Measurements from ENCODE around the gene SULT1E1. TPM values are rescaled to one million over a fixed set of nuclear protein-coding genes. Genes with fewer than 3 reads are reported as not detected.

SULT1E1 gene
- total RNA-seq, 6 experiments from 2014 or later = 5.1 to 22.3 (median 6.6) TPM

DNA sequence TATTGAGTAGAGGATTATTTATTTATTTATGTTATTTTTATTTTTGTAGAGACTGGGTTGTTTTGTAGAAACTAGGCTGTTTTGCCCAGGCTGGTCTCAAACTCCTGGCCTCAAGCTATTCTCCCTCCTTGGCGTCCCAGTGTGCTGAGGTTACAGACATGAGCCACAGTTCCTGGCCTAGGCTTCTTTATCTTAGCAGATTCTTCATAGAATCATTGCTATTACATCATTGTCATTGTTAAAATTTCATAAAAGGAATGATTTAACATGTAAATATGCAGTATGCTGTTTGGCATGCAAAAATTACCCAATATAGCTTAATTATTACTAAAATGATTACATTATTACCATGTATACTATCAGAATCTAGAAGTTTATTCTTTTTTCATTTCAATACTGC lies 24.2 kb downstream of the SULT1E1 start:
- no peaks in the 10 kb centered on the region for H3K9me3 ChIP-seq
- 83% methylated on average over 1 of the region's 1 CpG for WGBS (ENCODE audit: insufficient coverage, low coverage, low lambda C conversion rate, missing lambda C conversion rate)
- no peaks in the 10 kb centered on the region for H3K36me3 ChIP-seq
- DNase-seq (no peak), ATAC-seq (no peak)
- no peak overlapping the region for H3K27ac ChIP-seq
- TF ChIP-seq, protein P1, sequence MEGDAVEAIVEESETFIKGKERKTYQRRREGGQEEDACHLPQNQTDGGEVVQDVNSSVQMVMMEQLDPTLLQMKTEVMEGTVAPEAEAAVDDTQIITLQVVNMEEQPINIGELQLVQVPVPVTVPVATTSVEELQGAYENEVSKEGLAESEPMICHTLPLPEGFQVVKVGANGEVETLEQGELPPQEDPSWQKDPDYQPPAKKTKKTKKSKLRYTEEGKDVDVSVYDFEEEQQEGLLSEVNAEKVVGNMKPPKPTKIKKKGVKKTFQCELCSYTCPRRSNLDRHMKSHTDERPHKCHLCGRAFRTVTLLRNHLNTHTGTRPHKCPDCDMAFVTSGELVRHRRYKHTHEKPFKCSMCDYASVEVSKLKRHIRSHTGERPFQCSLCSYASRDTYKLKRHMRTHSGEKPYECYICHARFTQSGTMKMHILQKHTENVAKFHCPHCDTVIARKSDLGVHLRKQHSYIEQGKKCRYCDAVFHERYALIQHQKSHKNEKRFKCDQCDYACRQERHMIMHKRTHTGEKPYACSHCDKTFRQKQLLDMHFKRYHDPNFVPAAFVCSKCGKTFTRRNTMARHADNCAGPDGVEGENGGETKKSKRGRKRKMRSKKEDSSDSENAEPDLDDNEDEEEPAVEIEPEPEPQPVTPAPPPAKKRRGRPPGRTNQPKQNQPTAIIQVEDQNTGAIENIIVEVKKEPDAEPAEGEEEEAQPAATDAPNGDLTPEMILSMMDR (IDR thresholded peaks at IDR 0.05) = no peak
- TF ChIP-seq POLR2A (IDR thresholded peaks at IDR 0.05) = no peak
- peaks cover 0 to 30% (median 14%) of the 10 kb centered on the region in 4 donors for H3K4me1 ChIP-seq
- H3K4me3 ChIP-seq = no peak overlapping the region
- intact Hi-C loops (cut with DNase I) = no loop called here
- H3K27me3 ChIP-seq = no peaks in the 10 kb centered on the region

DNA sequence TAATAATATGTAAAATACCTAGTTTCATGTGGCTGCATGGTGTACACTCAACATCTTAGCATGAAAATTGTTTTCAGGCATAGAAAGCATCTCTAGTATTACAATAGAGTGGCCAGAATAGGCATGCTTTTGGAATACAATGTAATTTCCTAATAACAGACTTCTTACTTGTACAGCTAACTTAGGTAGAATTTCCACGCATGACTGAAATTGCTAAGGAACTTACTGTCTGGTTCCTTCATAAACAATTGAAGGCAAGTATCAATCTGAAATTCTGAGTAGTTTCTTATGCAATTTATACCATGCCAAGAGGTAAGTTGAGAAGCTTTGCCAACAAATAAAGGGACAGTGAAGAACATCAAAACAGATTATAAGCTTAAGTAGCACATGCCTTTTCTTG lies 26.7 kb downstream of the SULT1E1 start:
- WGBS (ENCODE audit: insufficient coverage, low coverage, low lambda C conversion rate, missing lambda C conversion rate) = 92% methylated on average over 1 of the region's 1 CpG
- Histone ChIP-seq H3K9me3 (no peaks in the 10 kb centered on the region), H3K4me3 (no peak overlapping the region), H3K27me3 (no peaks in the 10 kb centered on the region), H3K4me1 (peaks cover 0 to 41% (median 17%) of the 10 kb centered on the region in 4 donors), H3K36me3 (no peaks in the 10 kb centered on the region), H3K27ac (peak overlapping the region in 2 of 3 donors; percentile 12 to 73)
- DNase-seq (no peak), ATAC-seq (no peak)
- TF ChIP-seq POLR2A (IDR thresholded peaks at IDR 0.05) = no peak
- intact Hi-C loops (cut with DNase I) = no loop called here

- WGBS (ENCODE audit: insufficient coverage, low coverage, low lambda C conversion rate, missing lambda C conversion rate) = 37% methylated on average over 10 of the region's 10 CpGs
- peak; percentile 68 to 86 (median 75) for ATAC-seq
- DNase-seq = peak in 2 of 3 donors; percentile 46 to 72
- H3K36me3 ChIP-seq = no peaks in the 10 kb centered on the region
- H3K9me3 ChIP-seq = no peaks in the 10 kb centered on the region
- intact Hi-C loops (cut with DNase I) = no loop called here
- H3K4me1 ChIP-seq = peaks cover 0 to 41% (median 17%) of the 10 kb centered on the region in 4 donors
- no peak overlapping the region for H3K4me3 ChIP-seq
- TF ChIP-seq, protein P1 (IDR thresholded peaks at IDR 0.05) = no peak
- no peak for TF ChIP-seq POLR2A (IDR thresholded peaks at IDR 0.05)
- peak overlapping the region; percentile 53 to 73 (median 60) for H3K27ac ChIP-seq
- no peaks in the 10 kb centered on the region for H3K27me3 ChIP-seq
These were observed 27.5 kb downstream of the SULT1E1 start for GRCh38 chr4:69832326-69833030.

- DNase-seq (peak; percentile 25 to 63 (median 52)), ATAC-seq (peak; percentile 7 to 59 (median 44))
- Histone ChIP-seq H3K4me1 (peaks cover 0 to 41% (median 17%) of the 10 kb centered on the region in 4 donors), H3K27me3 (no peaks in the 10 kb centered on the region), H3K9me3 (no peaks in the 10 kb centered on the region), H3K4me3 (no peak overlapping the region), H3K27ac (peak overlapping the region; percentile 53 to 73 (median 60)), H3K36me3 (no peaks in the 10 kb centered on the region)
- TF ChIP-seq POLR2A (IDR thresholded peaks at IDR 0.05) = no peak
- TF ChIP-seq, protein P1 (IDR thresholded peaks at IDR 0.05) = no peak
- intact Hi-C loops (cut with DNase I) = no loop called here
- WGBS (ENCODE audit: insufficient coverage, low coverage, low lambda C conversion rate, missing lambda C conversion rate) = 62% methylated on average over 14 of the region's 16 CpGs
These were observed 28.2 kb downstream of the SULT1E1 start for GRCh38 chr4:69831646-69832325.

DNA sequence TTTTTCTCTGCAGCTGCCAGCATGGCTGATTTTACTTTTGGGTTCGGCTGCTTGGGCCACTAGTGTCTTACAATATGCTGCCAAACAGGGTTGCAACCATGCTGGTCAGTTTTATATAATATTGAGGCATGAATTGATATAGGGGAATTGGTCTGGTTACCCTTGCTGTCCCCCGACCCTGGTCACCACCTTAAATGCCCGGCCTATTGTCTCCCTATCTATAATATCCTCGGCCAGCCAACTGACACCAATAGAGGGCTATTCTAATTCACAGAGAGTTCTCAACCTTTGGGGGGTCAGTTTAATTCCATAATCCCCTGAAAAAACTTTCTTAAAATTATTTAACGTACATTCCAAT lies 28.7 kb downstream of the SULT1E1 start:
- TF ChIP-seq, protein P1 (IDR thresholded peaks at IDR 0.05) = no peak
- no peak for TF ChIP-seq POLR2A (IDR thresholded peaks at IDR 0.05)
- ATAC-seq (no peak), DNase-seq (no peak)
- peaks cover 0 to 41% (median 17%) of the 10 kb centered on the region in 4 donors for H3K4me1 ChIP-seq
- peak overlapping the region; percentile 53 to 73 (median 60) for H3K27ac ChIP-seq
- no peaks in the 10 kb centered on the region for H3K9me3 ChIP-seq
- no peak overlapping the region for H3K4me3 ChIP-seq
- intact Hi-C loops (cut with DNase I) = no loop called here
- WGBS (ENCODE audit: insufficient coverage, low coverage, low lambda C conversion rate, missing lambda C conversion rate) = 83% methylated on average over 2 of the region's 5 CpGs
- H3K27me3 ChIP-seq = no peaks in the 10 kb centered on the region
- no peaks in the 10 kb centered on the region for H3K36me3 ChIP-seq

Measured in right lobe of liver (tissue), 6 donors.